Tibial artery (tissue), 4 donors: ENCODE data around the gene SPDYE4.

Source experiments
- DNase-seq, 2 donors: peaks; one replicate each; pipeline ENCODE4 v3.0.0-alpha.2; 2019
- H3K27ac ChIP-seq, 2 donors: fragments of 200-600 bp; sonication (generic) in 1 of 2; 1 replicate in 1 of 2; 2 replicates in 1 of 2; pipeline ENCODE4 v1.5.1; 2018 to 2019; ENCODE audit warnings: mild to moderate bottlenecking in 1 of 2
- H3K27me3 ChIP-seq, 2 donors: fragments of 200-600 bp; sonication (generic) in 1 of 2; one replicate each; pipeline versions ENCODE4 v1.5.1 to v1.6.0; 2016 to 2019
- H3K36me3 ChIP-seq, 3 donors: fragments of 200-600 bp; sonication (generic) in 2 of 3; one replicate each; pipeline ENCODE4 v1.5.1; 2016 to 2019; ENCODE audit warnings: mild to moderate bottlenecking in 2 of 3
- H3K4me1 ChIP-seq, 4 donors: fragments of 200-600 bp; sonication (generic) in 2 of 4; 1 replicate in 3 of 4; 2 replicates in 1 of 4; pipeline ENCODE4 v1.5.1; 2016 to 2019
- H3K4me3 ChIP-seq, 2 donors: fragments of 200-600 bp; sonication (generic) in 1 of 2; 1 replicate in 1 of 2; 2 replicates in 1 of 2; pipeline ENCODE4 v1.5.1; 2018 to 2019; ENCODE audit warnings: mild to moderate bottlenecking in 2 of 2
- H3K9me3 ChIP-seq, 3 donors: fragments of 200-600 bp; sonication (generic) in 1 of 3; one replicate each; pipeline ENCODE4 v1.5.1; 2016 to 2019
- CTCF ChIP-seq, 2 experiments: fragments of 200-600 bp in 1 of 2; fragments of 450-650 bp in 1 of 2; IDR thresholded peaks; one replicate each; pipeline ENCODE4 v1.5.1; 2017 to 2019; ENCODE audit warnings: antibody characterized with exemption in 2 of 2, mild to moderate bottlenecking in 1 of 2, moderate library complexity in 1 of 2
- intact Hi-C: fragments of 100-400 bp; cut with DNase I; formaldehyde crosslinking; loops from one replicate; pipeline ENCODE4 v1.15.0; 2023; ENCODE audit warnings: low total_unique reads

SPDYE4 gene

DNA sequence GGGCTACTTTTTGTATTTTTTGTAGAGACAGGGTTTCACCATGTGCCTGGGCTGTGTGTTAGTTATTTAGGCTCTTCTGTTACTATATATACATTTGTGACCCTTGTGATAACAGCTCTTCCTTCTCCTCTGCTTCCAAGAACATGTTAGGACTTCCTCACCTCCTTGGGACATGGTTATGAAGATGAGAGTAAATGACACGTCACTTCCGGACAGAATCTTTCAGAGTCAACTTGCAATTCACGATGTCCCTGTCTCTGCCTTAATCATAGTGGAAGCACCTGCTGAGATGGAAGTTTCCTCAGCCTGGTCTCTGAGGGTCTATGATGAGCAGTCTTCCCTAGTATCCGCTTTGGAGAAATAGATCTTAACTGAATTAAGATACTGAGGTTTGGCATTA, 56.6 kb downstream of the SPDYE4 start:
- TF ChIP-seq CTCF (IDR thresholded peaks at IDR 0.05): no peak
- DNase-seq: no peak
- Histone ChIP-seq H3K27me3 (no peaks in the 10 kb centered on the region), H3K4me1 (peaks cover 0 to 33% (median 23%) of the 10 kb centered on the region in 4 donors), H3K27ac (no peak overlapping the region), H3K4me3 (no peak overlapping the region), H3K9me3 (no peaks in the 10 kb centered on the region), H3K36me3 (peaks cover 0 to 3% (median 0%) of the 10 kb centered on the region in 3 donors)
- intact Hi-C loops: no loop called here

GRCh38 chr17:8701221-8701620, 57.1 kb downstream of the SPDYE4 start:
- no peak for TF ChIP-seq CTCF (IDR thresholded peaks at IDR 0.05)

More at GRCh38 chr17:8701221-8701620, 57.1 kb downstream of the SPDYE4 start:
- DNase-seq: peak; percentile 10 to 42
- Histone ChIP-seq H3K4me3 (no peak overlapping the region), H3K36me3 (peaks cover 0 to 3% (median 0%) of the 10 kb centered on the region in 3 donors), H3K4me1 (peaks cover 0 to 33% (median 26%) of the 10 kb centered on the region in 4 donors), H3K27me3 (no peaks in the 10 kb centered on the region), H3K9me3 (no peaks in the 10 kb centered on the region), H3K27ac (no peak overlapping the region)
- intact Hi-C loops: no loop called here
